HG03558 (cell line): ENCODE results near the gene ACOX2.
A peak's percentile ranks its signal among the peaks of the same experiment; 100 is the strongest.
"Not testable (repeated sequence)": the region's sequence is repeated elsewhere in the genome, so short reads cannot be mapped to it uniquely, and the experiment has no call there.

Experiments used
- ATAC-seq: cut with Tn5 transposase; IDR thresholded peaks from one replicate; pipeline ENCODE4 v1.9.1; 2021; ENCODE audit warnings: moderate number of reproducible peaks; ENCODE audit not compliant: unreplicated experiment; ENCODE audit errors: extremely low read depth

Gene ACOX2

GRCh38 chr3:58537412-58538301, 667 bp upstream of the ACOX2 start:
- no peak for ATAC-seq

- ATAC-seq: no peak
These were observed 1.2 kb downstream of the ACOX2 start for GRCh38 chr3:58535531-58536500.

GRCh38 chr3:58534592-58535494, 2.1 kb downstream of the ACOX2 start:
- no peak for ATAC-seq

GRCh38 chr3:58532794-58533220, 4.2 kb downstream of the ACOX2 start:
- ATAC-seq: peak; percentile 89

GRCh38 chr3:58531956-58532355, 5.0 kb downstream of the ACOX2 start:
- ATAC-seq: no peak

GRCh38 chr3:58531555-58531954, 5.4 kb downstream of the ACOX2 start:
- no peak for ATAC-seq

- no peak for ATAC-seq
These were observed 6.6 kb downstream of the ACOX2 start for GRCh38 chr3:58530354-58530865.

GRCh38 chr3:58529516-58530353, 7.3 kb downstream of the ACOX2 start:
- ATAC-seq: no peak

- no peak for ATAC-seq
These were observed 8.4 kb downstream of the ACOX2 start for GRCh38 chr3:58528629-58529028.

- not testable (repeated sequence) for ATAC-seq
These were observed 9.6 kb downstream of the ACOX2 start for GRCh38 chr3:58527440-58527839.

GRCh38 chr3:58526515-58526957, 10.5 kb downstream of the ACOX2 start:
- ATAC-seq: no peak

GRCh38 chr3:58524326-58524888, 12.6 kb downstream of the ACOX2 start:
- ATAC-seq: no peak

GRCh38 chr3:58522759-58523425, 14.1 kb downstream of the ACOX2 start:
- ATAC-seq: no peak

GRCh38 chr3:58521917-58522631, 14.9 kb downstream of the ACOX2 start:
- ATAC-seq: no peak

GRCh38 chr3:58521336-58521670, 15.7 kb downstream of the ACOX2 start:
- no peak for ATAC-seq

- ATAC-seq: no peak
These were observed 16.3 kb downstream of the ACOX2 start for GRCh38 chr3:58520403-58521335.
